NB4 (cell line): ENCODE results near the gene AP4S1.

Experiments
- CTCF ChIP-seq: IDR thresholded peaks from one replicate; pipeline ENCODE4 v1.5.1; 2012; ENCODE audit warnings: low read depth, low read length
- POLR2A ChIP-seq: IDR thresholded peaks from 2 replicates; pipeline ENCODE4 v1.6.1; 2011; ENCODE audit warnings: mild to moderate bottlenecking; ENCODE audit not compliant: insufficient read length; ENCODE audit errors: extremely low read depth

- TF ChIP-seq CTCF (no peak), POLR2A (no peak)
Observed at GRCh38 chr14:31009836-31010574, 15.4 kb upstream of the AP4S1 start.
